Spleen (tissue), 11 donors: ENCODE data around the gene ESR2. TPM values are rescaled to one million over a fixed set of nuclear protein-coding genes. Genes with fewer than 3 reads are reported as not detected.

Source experiments
- DNase-seq: peaks from one replicate; pipeline ENCODE4 v3.0.0-alpha.2; 2020
- H3K27ac ChIP-seq, 8 donors: fragments of 200-600 bp; sonication (generic) in 7 of 8; 1 replicate in 4 of 8; 2 replicates in 4 of 8; pipeline versions ENCODE4 v1.5.0 to v1.8.0; 2016 to 2021; ENCODE audit warnings: inconsistent platforms in 4 of 8, mild to moderate bottlenecking in 4 of 8, moderate library complexity in 1 of 8
- H3K27me3 ChIP-seq, 7 donors: fragments of 200-600 bp; sonication (generic) in 6 of 7; replicated peaks in 1 of 7; 1 replicate in 4 of 7; 2 replicates in 3 of 7; pipeline versions ENCODE4 v1.5.0 to v1.8.0; 2016 to 2021; ENCODE audit warnings: inconsistent platforms in 3 of 7, mild to moderate bottlenecking in 1 of 7
- H3K36me3 ChIP-seq, 6 donors: fragments of 200-600 bp; sonication (generic) in 5 of 6; 1 replicate in 4 of 6; 2 replicates in 2 of 6; pipeline versions ENCODE4 v1.5.0 to v1.8.0; 2016 to 2021; ENCODE audit warnings: inconsistent platforms in 2 of 6
- H3K4me1 ChIP-seq, 6 donors: fragments of 200-600 bp; sonication (generic) in 5 of 6; 1 replicate in 3 of 6; 2 replicates in 3 of 6; pipeline versions ENCODE4 v1.5.0 to v1.8.0; 2016 to 2021; ENCODE audit warnings: inconsistent platforms in 3 of 6
- H3K4me3 ChIP-seq, 8 donors: fragments of 200-600 bp; sonication (generic) in 7 of 8; 1 replicate in 4 of 8; 2 replicates in 4 of 8; pipeline versions ENCODE4 v1.5.0 to v1.8.0; 2016 to 2021; ENCODE audit warnings: inconsistent platforms in 4 of 8, mild to moderate bottlenecking in 4 of 8, moderate library complexity in 2 of 8
- H3K9me3 ChIP-seq, 8 donors: fragments of 200-600 bp; sonication (generic) in 7 of 8; 1 replicate in 4 of 8; 2 replicates in 4 of 8; pipeline versions ENCODE4 v1.5.0 to v1.8.0; 2016 to 2021; ENCODE audit warnings: inconsistent platforms in 4 of 8
- CTCF ChIP-seq, 11 experiments: fragments of 200-600 bp in 7 of 11; fragments of 450-650 bp in 4 of 11; sonication (generic) in 4 of 11; IDR thresholded peaks in 8 of 11; conservative IDR thresholded peaks in 3 of 11; 1 replicate in 7 of 11; 2 replicates in 4 of 11; pipeline versions ENCODE4 v1.4.0 to v1.8.0; 2016 to 2021; ENCODE audit warnings: antibody characterized with exemption in 11 of 11, inconsistent platforms in 4 of 11, mild to moderate bottlenecking in 1 of 11
- POLR2A ChIP-seq, 3 donors: fragments of 450-650 bp; IDR thresholded peaks; one replicate each; pipeline ENCODE4 v1.5.1; 2017; ENCODE audit warnings: antibody characterized with exemption in 3 of 3, mild to moderate bottlenecking in 1 of 3
- POLR2AphosphoS5 ChIP-seq, 3 donors: sonication (generic); formaldehyde crosslinking; IDR thresholded peaks; one replicate each; pipeline ENCODE4 v1.5.1; 2017; ENCODE audit warnings: antibody characterized with exemption in 3 of 3
- WGBS, 5 donors: extraction: QIAGEN DNeasy Blood & Tissue Kit in 3 of 5; methylation state at CpG; one replicate each; pipeline versions ENCODE4 v1.1.5 to v1.1.7; 2013 to 2018; 5-methylcytosine and 5-hydroxymethylcytosine counted together
- intact Hi-C: fragments of 100-400 bp; cut with DNase I; formaldehyde crosslinking; loops from one replicate; pipeline ENCODE4 v1.15.0; 2023; ENCODE audit warnings: low total_unique reads
- polyA plus RNA-seq, 3 donors: library from polyadenylated mRNA; stranded (reverse); fragments of 200-250 nt; gene quantifications; one replicate each; pipeline ENCODE4 v1.2.1, GENCODE V29; 2013
- total RNA-seq, 7 donors: library from RNA; depleted of rRNA in 3 of 7; stranded (reverse); fragments of >200 nt in 3 of 7; fragmentation: NEBNext Ultra II Directional in 4 of 7; extraction: Animal tissue kit (Norgen Biotek cat#: 25700) in 4 of 7; gene quantifications; one replicate each; pipeline versions ENCODE4 v1.1.0 to v1.2.1, GENCODE V29; 2016 to 2021
- donor health status: healthy with polysubstance abuse.
- donor health status: DM: no; HTN: no; CAD: no; lungs with moderate emphysema.
- donor health status: DM: no; HTN: no; CAD: no.
- donor health status: Bipolar disorder and iron deficiency.
- donor health status: healthy.
- donor health status: DM: no; HTN: no; CAD: no.
- donor health status: DM: yes; HTN: yes; CAD: no.

The ESR2 gene
- total and polyA plus RNA-seq, 10 donors, result 0.93 to 9.0 (median 3.8) TPM

- Histone ChIP-seq H3K9me3 (no peaks in the 10 kb centered on the region), H3K4me3 (no peak overlapping the region), H3K27ac (no peak overlapping the region), H3K36me3 (peaks cover 0 to 100% (median 89%) of the 10 kb centered on the region in 6 donors), H3K4me1 (peaks cover 0 to 29% (median 12%) of the 10 kb centered on the region in 6 donors), H3K27me3 (no peaks in the 10 kb centered on the region)
- TF ChIP-seq POLR2AphosphoS5 (IDR thresholded peaks at IDR 0.05) (no peak), POLR2A (IDR thresholded peaks at IDR 0.05) (no peak), CTCF (IDR thresholded peaks at IDR 0.05 in 8 of 11, conservative IDR thresholded peaks at IDR 0.05 in 3 of 11) (no peak)
- 88 to 93% (median 92%) methylated on average over 10 of the region's 10 CpGs for WGBS, 5 donors
- intact Hi-C loops, result no loop called here
- DNase-seq, result no peak
These were observed 68.9 kb downstream of the ESR2 start for GRCh38 chr14:64225151-64225757.

- intact Hi-C loops, result no loop called here
- 56 to 68% (median 63%) methylated on average over 14 of the region's 14 CpGs for WGBS, 5 donors
- no peak overlapping the region for H3K4me3 ChIP-seq
- H3K9me3 ChIP-seq, result no peaks in the 10 kb centered on the region
- no peak for DNase-seq
- H3K27ac ChIP-seq, result no peak overlapping the region
- peaks cover 0 to 100% (median 81%) of the 10 kb centered on the region in 6 donors for H3K36me3 ChIP-seq
- TF ChIP-seq POLR2AphosphoS5 (IDR thresholded peaks at IDR 0.05) (no peak), POLR2A (IDR thresholded peaks at IDR 0.05) (no peak), CTCF (IDR thresholded peaks at IDR 0.05 in 8 of 11, conservative IDR thresholded peaks at IDR 0.05 in 3 of 11) (no peak)
- H3K27me3 ChIP-seq, result no peaks in the 10 kb centered on the region
- H3K4me1 ChIP-seq, result peaks cover 0 to 64% (median 41%) of the 10 kb centered on the region in 6 donors
These were observed 72.7 kb downstream of the ESR2 start for GRCh38 chr14:64221391-64222003.

- no peak for DNase-seq
- TF ChIP-seq CTCF (IDR thresholded peaks at IDR 0.05 in 8 of 11, conservative IDR thresholded peaks at IDR 0.05 in 3 of 11) (no peak), POLR2A (IDR thresholded peaks at IDR 0.05) (no peak), POLR2AphosphoS5 (IDR thresholded peaks at IDR 0.05) (peak in 1 of 3 donors; percentile 29)
- Histone ChIP-seq H3K27ac (peak overlapping the region in 3 of 8 donors; percentile 5 to 15 (median 14)), H3K4me1 (peaks cover 0 to 64% (median 41%) of the 10 kb centered on the region in 6 donors), H3K36me3 (peaks cover 0 to 100% (median 85%) of the 10 kb centered on the region in 6 donors), H3K27me3 (no peaks in the 10 kb centered on the region), H3K4me3 (no peak overlapping the region), H3K9me3 (no peaks in the 10 kb centered on the region)
- intact Hi-C loops, result no loop called here
- 19 to 48% (median 37%) methylated on average over 11 to 14 of the region's 14 CpGs for WGBS, 5 donors
These were observed 73.7 kb downstream of the ESR2 start for GRCh38 chr14:64220466-64220865.

GRCh38 chr14:64220056-64220455, 74.1 kb downstream of the ESR2 start:
- TF ChIP-seq CTCF (IDR thresholded peaks at IDR 0.05 in 8 of 11, conservative IDR thresholded peaks at IDR 0.05 in 3 of 11) (no peak), POLR2AphosphoS5 (IDR thresholded peaks at IDR 0.05) (no peak), POLR2A (IDR thresholded peaks at IDR 0.05) (no peak)
- Histone ChIP-seq H3K27ac (peak overlapping the region in 1 of 8 donors; percentile 15), H3K36me3 (peaks cover 0 to 100% (median 85%) of the 10 kb centered on the region in 6 donors), H3K9me3 (no peaks in the 10 kb centered on the region), H3K4me1 (peaks cover 0 to 64% (median 41%) of the 10 kb centered on the region in 6 donors), H3K4me3 (no peak overlapping the region), H3K27me3 (no peaks in the 10 kb centered on the region)
- intact Hi-C loops, result no loop called here
- WGBS, 5 donors, result 76 to 93% (median 83%) methylated on average over 4 of the region's 4 CpGs
- no peak for DNase-seq
